ENCODE measurements around the gene ECHDC3.

The ECHDC3 gene

GRCh38 chr10:11797847-11798633 is 55.9 kb downstream of the ECHDC3 start:
- TF ChIP-seq, protein P1, sequence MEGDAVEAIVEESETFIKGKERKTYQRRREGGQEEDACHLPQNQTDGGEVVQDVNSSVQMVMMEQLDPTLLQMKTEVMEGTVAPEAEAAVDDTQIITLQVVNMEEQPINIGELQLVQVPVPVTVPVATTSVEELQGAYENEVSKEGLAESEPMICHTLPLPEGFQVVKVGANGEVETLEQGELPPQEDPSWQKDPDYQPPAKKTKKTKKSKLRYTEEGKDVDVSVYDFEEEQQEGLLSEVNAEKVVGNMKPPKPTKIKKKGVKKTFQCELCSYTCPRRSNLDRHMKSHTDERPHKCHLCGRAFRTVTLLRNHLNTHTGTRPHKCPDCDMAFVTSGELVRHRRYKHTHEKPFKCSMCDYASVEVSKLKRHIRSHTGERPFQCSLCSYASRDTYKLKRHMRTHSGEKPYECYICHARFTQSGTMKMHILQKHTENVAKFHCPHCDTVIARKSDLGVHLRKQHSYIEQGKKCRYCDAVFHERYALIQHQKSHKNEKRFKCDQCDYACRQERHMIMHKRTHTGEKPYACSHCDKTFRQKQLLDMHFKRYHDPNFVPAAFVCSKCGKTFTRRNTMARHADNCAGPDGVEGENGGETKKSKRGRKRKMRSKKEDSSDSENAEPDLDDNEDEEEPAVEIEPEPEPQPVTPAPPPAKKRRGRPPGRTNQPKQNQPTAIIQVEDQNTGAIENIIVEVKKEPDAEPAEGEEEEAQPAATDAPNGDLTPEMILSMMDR (IDR thresholded peaks at IDR 0.05; ENCODE audit: borderline replicate concordance, insufficient read depth, low read depth, low read length), result no peak
- no peak overlapping the region for H3K4me3 ChIP-seq (ENCODE audit: low read depth, low read length)

GRCh38 chr10:11798845-11799735 is 56.9 kb downstream of the ECHDC3 start:
- TF ChIP-seq, protein P1 (IDR thresholded peaks at IDR 0.05; ENCODE audit: borderline replicate concordance, insufficient read depth, low read depth, low read length), result no peak
- no peak overlapping the region for H3K4me3 ChIP-seq (ENCODE audit: low read depth, low read length)

DNA sequence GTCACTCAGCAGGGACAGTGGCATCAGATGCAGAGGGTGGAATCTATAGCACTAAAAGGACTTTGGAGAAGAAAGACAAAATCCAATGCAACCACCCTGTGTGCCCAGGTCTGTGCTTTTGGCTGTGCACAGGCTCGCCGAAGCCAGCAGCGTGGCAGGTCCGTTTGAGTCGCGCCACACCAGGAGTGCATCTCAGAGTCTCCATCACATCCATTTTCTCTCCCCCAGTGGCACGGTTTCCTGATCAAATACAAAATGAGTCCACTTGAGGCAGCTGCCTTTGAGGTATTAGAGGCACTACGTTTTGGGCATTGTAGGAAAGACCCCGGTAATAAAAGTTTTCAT is 57.5 kb downstream of the ECHDC3 start:
- TF ChIP-seq, protein P1 (IDR thresholded peaks at IDR 0.05; ENCODE audit: borderline replicate concordance, insufficient read depth, low read depth, low read length), result no peak
- no peak overlapping the region for H3K4me3 ChIP-seq (ENCODE audit: low read depth, low read length)

DNA sequence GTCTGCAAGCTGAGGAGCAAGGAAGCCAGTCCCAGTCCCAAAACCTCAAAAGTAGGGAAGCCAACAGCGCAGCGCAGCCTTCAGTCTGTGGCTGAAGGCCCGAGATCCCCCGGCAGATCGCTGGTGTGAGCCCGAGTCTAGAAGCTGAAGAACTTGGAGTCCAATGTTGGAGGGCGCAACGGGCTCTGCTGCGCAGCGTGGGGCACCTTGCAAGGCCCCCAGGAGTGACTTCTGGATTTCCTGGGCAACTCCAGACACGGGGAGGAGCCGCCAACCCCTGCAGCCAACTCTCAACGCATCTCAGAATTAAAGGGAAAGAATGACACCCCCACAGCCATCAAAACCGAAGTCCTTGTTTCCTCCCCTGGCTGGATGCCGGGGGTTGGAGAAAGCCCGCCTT is 62.2 kb downstream of the ECHDC3 start:
- H3K4me3 ChIP-seq (ENCODE audit: low read depth, low read length), result no peak overlapping the region
- TF ChIP-seq, protein P1 (IDR thresholded peaks at IDR 0.05; ENCODE audit: borderline replicate concordance, insufficient read depth, low read depth, low read length), result no peak

- no peak overlapping the region for H3K4me3 ChIP-seq (ENCODE audit: low read depth, low read length)
- TF ChIP-seq, protein P1 (IDR thresholded peaks at IDR 0.05; ENCODE audit: borderline replicate concordance, insufficient read depth, low read depth, low read length), result no peak
These were observed 63.6 kb downstream of the ECHDC3 start for GRCh38 chr10:11805792-11806191.

GRCh38 chr10:11806706-11807105 is 64.5 kb downstream of the ECHDC3 start:
- H3K4me3 ChIP-seq (ENCODE audit: low read depth, low read length), result no peak overlapping the region
- TF ChIP-seq, protein P1 (IDR thresholded peaks at IDR 0.05; ENCODE audit: borderline replicate concordance, insufficient read depth, low read depth, low read length), result no peak

Measured in GM12875 (cell line).